DOHH2 (cell line): ENCODE data around the gene LAMA4.

Experiments used
- CTCF ChIP-seq: fragments of 200-600 bp; sonication (generic); IDR thresholded peaks from one replicate; pipeline ENCODE4 v1.5.1; 2014; ENCODE audit warnings: antibody characterized with exemption, mild to moderate bottlenecking, low read depth, low read length; ENCODE audit not compliant: poor library complexity, severe bottlenecking
- EZH2phosphoT487 ChIP-seq: fragments of 200-600 bp; sonication (generic); IDR thresholded peaks from 2 replicates; pipeline ENCODE4 v1.6.1; 2017; ENCODE audit warnings: borderline replicate concordance, mild to moderate bottlenecking, antibody characterized with exemption, low read length, moderate library complexity, mixed read lengths

- TF ChIP-seq CTCF (no peak), EZH2phosphoT487 (no peak)
These were observed 81.1 kb downstream of the LAMA4 start for GRCh38 chr6:112173221-112173804.
